ENCODE results near the gene EVI2B.
"Not testable (repeated sequence)": the region's sequence is repeated elsewhere in the genome, so short reads cannot be mapped to it uniquely, and the experiment has no call there.

EVI2B gene

DNA sequence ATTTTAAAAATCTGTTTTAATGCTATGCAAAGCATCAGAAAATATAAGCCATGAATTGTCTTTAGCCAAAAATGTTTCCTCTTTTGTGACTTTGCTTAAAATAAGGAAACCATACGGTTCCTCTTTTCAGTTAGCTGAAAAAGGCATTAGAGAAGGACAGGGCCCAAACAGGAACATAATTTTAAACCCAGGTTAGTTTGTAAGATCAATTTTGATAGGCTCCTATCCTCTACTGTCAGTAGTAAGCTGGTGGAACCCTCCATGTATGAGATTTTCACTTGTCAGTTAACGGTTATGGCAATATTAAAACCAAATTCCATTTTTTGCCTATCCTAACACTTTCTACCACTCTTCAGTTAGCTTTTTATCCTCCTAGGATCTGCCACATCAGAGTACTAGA, 4.3 kb downstream of the EVI2B start:
- DNase-seq: peak; percentile 63

GRCh38 chr17:31308372-31309334, 5.2 kb downstream of the EVI2B start:
- no peak for DNase-seq

- DNase-seq: no peak
Observed at GRCh38 chr17:31307640-31308039, 6.2 kb downstream of the EVI2B start.

- DNase-seq: no peak
Observed at GRCh38 chr17:31299624-31300023, 14.2 kb downstream of the EVI2B start.

- DNase-seq: no peak
Observed at GRCh38 chr17:31297090-31297489, 16.8 kb downstream of the EVI2B start, which contains the start of gene OMG. Gene OMG, minus strand, starts transcription at chr17:31297239. Its CDS starts 908 bp downstream, at chr17:31296331.

GRCh38 chr17:31296142-31296541, 17.7 kb downstream of the EVI2B start:
- no peak for DNase-seq

- DNase-seq: no peak
Observed at GRCh38 chr17:31295489-31295871, 18.4 kb downstream of the EVI2B start.

DNA sequence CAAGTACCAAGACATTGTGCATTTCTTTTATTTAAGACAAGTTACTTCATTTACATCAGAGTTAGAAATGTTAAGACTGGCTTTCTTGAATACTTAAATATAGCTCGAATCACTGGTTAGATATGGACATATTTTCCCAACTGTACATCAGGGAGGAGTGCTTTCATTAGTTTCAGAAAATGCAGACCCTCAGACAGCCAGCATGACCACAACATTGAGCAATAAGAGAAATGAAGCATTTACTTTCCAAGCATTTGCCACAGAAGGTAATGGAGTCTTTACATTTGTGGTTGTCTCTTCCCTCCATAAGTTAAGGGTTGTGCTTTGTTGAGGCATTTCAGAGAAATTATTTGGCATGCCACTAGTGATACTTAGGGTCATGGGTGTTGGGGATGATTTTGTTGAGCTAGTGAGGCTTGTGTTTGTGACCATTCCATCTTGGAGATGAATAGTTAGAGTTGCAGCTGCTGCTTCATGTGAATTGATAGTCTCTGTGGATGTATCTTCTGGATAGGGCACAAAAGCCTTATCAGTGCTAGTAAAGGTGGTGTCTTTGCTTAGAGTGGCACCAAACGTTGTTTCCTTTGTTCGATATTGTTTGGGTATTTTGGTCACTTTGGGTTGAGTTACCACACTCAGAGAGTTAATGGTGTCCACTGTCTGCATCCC, 18.9 kb downstream of the EVI2B start:
- no peak for DNase-seq

DNA sequence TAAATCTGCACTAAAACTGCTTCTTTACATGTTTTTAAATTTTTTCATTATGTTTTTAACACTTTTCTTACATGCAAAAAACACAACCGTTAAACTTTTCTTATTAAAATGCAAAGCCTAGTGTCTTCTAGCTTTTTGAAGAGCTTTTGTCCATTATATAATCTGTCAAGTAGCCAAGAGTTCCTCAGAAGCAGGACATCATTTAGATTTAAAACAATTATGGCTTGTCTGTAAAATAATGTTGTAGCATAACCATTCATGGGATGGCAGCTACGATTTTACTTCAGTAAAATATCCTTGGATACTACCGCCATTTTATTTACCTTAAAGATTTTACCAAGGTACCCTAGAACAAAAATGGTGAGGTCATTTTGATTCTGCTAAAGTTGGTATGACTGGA, 19.6 kb downstream of the EVI2B start:
- no peak for DNase-seq

- no peak for DNase-seq
Observed at GRCh38 chr17:31293581-31293980, 20.3 kb downstream of the EVI2B start.

DNA sequence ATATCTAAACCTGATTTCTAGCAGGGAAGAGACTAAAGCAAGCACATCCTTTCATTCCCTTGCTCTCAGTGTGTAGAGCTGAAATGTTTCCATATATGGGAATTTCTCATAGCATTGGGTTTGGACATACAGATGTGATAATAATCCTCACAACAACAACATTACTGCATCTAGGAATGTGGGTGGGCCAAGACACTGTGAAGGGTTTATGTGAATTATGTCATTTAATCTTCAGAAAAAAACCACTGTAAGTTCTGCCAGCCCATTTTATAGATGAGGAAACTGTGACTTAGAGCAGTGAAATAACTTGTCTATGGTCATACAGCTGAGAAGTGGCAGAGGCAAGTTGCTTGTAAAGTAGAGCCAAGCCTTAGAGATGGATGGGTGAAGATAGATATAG, 22.0 kb downstream of the EVI2B start:
- no peak for DNase-seq

DNA sequence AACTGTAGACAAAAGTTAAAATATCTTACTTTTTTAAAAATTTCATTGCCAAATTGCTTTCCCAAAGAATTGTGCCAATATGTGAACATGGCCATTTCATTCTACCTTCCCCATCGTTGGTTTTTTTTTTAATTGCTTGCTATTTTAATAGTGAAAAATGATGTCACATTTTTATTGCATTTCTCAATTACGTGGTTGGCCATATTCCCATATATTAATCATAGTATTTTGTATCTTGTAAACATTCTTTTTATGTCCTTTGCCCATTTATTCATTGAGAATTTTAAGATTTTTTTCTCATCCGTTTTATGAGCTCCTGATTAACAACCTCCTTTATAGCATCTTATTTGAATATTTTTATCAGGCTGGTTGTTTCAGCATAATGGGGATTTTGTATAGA, 24.1 kb downstream of the EVI2B start:
- no peak for DNase-seq

DNA sequence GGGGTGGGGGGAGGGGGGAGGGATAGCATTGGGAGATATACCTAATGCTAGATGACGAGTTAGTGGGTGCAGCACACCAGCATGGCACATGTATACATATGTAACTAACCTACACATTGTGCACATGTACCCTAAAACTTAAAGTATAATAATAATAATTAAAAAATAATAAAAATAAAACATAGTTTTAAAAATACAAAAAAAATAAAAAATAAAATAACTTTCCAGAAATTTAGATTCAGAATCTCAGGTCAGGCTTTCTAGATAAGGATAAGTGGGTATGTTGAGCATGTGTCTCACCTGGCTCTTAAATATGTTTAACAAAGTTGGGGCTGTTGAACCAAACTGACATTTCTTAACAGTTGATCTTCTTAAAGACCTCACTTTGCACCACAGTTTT, 25.9 kb downstream of the EVI2B start:
- not testable (repeated sequence) for DNase-seq

DNA sequence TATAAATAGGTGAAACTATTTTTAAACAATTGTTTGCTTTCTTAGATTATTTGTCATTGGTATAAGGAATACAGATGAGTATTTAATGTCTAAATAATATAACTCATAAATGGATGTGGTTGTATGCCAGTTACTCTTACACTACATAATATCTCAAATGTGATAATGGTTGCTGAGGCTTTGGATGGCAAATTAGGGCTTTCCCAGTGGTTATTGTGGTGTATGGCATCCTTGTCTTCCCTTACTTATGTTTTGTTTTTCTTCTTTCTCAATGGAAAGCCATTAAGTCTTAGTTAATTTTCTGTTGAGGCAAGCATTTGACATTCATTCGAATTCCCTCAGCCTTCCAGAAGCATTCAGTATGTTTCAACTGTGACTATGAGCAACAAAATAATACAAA, 27.3 kb downstream of the EVI2B start:
- DNase-seq: no peak

DNA sequence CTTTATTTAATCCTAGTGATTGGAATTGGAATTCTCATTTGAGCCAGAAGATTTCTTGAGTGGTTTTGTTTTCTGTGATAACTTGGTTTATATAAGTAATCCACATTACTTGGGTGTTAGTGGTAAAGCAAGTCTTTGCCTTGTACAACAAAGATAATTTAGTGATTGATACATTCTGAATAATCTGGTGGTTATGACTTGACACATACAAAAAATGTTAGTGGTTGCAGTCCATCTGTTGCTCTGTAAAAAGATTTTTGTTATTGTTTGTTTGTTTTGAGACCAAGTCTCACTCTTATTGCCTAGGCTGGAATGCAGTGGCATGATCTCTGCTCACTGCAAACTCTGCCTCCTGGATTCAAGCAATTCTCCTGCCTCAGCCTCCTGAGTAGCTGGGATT, 30.0 kb downstream of the EVI2B start:
- no peak for DNase-seq

DNA sequence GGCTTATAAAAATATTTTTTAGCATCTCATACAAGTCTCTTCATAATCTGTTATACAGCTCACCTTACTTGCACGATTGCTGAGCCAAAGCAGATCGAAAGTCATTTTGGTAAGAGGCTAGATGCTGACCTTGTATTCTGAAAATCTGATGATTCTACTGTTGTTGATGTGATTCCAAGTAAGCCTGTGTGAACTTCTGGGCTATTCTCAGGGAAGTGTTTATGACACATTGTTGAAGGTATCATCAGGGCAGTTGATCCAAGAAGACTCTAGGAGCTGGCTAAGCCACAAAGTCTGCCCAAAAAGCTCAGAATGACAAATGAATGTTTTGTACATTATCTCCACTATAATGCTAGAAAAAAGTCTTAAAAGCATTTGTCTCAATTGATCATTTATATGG, 32.8 kb downstream of the EVI2B start:
- DNase-seq: no peak

DNA sequence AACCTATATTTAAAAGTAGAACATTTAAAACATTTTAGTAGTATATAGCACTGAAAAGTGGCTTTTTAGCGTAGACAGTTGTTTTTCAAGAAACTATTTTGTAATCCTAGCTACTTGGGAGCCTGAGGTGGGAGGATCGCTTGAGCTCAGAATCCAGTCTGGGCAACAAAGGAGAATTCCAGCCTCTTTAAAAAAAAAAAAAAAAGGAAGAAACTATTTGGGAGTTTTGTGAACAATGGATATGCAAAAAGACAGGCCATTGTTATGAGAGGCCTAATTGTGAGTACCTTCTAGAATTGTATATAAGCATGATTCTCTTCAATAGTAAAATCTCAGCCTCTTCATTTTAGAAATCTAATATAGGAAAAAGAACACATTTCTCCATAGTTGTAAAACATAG, 34.5 kb downstream of the EVI2B start:
- DNase-seq: no peak

- no peak for DNase-seq
Observed at GRCh38 chr17:31275116-31275515, 38.7 kb downstream of the EVI2B start.

DNA sequence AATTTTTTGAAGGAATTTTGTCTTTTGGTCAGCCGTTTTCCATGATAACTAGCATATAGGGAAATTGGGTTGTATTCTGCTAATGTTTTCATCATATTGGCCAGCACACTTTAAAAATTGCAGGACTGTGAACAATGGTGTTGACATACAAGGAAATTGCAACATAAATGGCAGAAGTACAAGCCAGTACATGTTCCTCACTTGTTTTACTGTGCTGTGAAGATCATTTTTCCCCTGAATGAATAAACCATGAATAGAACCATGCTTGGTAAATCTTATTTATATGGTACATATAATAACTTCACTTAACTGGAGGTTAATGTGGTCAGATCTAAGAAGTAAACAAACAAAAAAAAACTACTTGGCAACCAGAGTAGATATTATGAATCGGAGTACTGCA, 39.6 kb downstream of the EVI2B start:
- DNase-seq: no peak

DNA sequence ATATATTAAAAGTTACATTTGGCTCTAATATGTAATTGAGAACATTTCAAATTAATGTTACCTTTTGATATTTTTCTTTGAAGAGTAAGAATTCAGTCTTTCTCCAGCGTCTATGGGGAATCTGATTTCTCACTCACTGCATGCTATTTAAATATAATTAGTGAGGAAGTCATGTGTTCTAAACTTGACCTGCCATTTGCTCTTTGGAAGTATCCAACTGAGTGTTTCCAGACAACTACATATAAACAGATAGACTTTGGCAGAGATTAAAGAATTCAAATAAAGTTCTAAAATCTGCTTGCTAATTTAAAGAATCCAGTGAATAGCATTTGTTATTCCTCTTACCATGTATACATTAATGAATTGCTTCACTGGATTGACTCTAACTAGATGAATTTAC, 40.3 kb downstream of the EVI2B start:
- DNase-seq: no peak

DNA sequence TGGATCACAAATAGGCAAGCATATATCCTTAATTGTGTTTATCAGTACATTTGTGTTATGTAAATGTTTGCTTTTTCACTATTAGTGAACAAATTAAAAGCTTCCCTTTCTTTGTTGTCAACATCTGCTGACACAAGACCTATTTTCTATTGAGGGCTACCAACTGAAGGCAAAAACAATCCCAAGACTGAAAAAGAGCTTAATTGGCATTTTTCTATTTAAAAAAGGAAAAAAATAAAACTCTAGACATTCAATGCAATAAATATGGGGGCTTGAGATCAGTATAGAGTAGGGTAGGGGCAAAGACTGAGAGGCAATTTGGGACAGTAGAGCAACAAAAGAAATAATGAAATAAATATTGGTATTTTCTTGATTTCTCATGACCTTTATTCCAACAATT, 41.1 kb downstream of the EVI2B start:
- no peak for DNase-seq

- DNase-seq: no peak
Observed at GRCh38 chr17:31272236-31272635, 41.6 kb downstream of the EVI2B start.

GRCh38 chr17:31269578-31269983, 44.3 kb downstream of the EVI2B start:
- DNase-seq: no peak

DNA sequence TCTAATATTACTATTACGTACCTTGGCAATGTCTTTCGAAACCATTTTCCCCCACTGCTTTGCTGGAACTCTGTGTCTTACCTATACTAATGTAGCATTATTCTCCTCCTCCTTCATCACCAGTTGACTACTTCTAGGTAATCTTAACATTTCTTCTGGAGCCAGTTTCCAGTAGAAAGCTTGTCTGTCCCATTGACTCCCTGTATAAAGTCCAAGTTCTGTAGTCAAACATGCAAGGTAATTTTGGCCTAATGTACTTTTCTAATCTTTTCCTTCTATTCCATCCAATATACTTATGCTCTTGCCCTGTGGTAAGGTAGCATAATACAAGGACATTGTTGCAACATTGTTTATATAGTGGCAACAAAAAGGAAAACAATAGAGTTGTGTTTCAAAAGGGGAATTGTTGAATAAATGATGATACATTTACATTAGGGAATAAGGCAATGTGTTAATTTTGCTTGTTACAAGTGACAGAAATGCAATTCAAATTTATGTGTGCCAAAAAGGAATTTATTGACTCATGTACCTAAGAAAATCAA, 44.7 kb downstream of the EVI2B start:
- no peak for DNase-seq

Data from CD4-positive, alpha-beta T cell treated with Interleukin-21 for 1 hour (primary cell).